HL-60/S4 (cell line): ENCODE results near the gene HAND2.

Source experiments
- in situ Hi-C: fragments of 300-500 bp; cut with MboI; formaldehyde crosslinking; loops from 2 replicates; pipeline ENCODE4 v1.14.3; 2022; ENCODE audit warnings: low sequenced_read_pairs

HAND2 gene

DNA sequence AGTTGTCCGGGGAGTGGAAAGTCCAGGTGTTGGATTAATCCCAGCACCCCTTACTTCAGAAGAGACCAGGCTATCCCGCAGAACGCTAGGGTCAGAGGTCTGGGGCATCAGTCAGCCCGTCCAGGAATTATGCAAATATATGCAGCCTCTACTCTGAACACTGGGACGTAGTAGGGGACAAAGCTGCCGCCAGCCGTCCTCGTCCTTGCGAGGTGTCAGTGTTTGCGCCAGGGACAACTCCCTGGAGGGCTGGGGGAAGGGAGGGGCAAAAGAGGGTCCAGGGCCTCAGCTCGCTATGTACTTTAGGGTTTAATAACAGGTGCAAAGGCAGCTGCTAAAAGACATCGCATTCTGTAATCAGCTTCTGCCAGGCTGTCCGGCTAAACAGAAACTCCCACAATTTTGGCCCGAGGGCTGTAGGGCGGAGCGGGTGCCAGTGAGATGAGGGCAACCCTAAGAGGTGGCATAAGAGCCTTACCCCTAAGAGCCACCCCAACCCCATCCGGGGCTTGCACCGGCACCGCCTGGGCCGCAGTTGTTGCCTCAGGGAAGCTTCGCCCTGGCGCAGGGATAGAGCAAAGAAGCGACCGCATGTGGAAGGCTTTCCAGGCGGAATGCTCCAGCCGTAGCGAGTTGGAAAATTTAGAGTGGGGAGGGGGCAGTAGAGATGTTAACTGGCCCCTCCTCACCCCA lies 8.4 kb downstream of the HAND2 start:
- in situ Hi-C loops = loop anchor here (25.0 kb wide), 1 partner anchor 616 kb away; no protein-coding TSS in a partner anchor

DNA sequence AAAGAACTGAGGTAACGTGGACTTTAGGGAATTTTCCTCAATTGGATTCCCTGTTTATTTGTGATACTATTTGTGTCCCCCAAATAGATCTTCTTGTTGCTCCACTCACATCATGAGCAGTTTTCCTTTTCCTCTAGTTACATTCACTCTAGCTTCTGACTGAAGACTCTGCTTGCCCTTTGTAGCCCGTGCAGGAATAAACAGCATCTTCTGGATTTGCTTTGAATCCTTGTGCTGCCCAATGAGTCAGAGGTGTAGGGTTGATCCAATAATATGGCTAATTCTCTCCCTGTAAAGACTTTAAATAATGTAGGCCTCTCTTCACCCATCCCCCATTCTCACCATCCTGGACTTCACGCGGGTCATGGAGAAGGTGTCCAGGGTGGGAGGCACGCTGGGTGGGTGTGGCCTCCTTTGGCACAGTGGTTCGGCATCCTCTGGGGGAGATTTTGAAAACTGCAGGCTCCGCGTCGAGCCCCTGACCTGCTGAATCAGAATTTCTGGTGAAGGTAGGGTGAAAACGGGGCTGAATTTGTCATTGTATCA lies 9.0 kb downstream of the HAND2 start:
- in situ Hi-C loops = loop anchor here (25.0 kb wide), 1 partner anchor 616 kb away; no protein-coding TSS in a partner anchor

DNA sequence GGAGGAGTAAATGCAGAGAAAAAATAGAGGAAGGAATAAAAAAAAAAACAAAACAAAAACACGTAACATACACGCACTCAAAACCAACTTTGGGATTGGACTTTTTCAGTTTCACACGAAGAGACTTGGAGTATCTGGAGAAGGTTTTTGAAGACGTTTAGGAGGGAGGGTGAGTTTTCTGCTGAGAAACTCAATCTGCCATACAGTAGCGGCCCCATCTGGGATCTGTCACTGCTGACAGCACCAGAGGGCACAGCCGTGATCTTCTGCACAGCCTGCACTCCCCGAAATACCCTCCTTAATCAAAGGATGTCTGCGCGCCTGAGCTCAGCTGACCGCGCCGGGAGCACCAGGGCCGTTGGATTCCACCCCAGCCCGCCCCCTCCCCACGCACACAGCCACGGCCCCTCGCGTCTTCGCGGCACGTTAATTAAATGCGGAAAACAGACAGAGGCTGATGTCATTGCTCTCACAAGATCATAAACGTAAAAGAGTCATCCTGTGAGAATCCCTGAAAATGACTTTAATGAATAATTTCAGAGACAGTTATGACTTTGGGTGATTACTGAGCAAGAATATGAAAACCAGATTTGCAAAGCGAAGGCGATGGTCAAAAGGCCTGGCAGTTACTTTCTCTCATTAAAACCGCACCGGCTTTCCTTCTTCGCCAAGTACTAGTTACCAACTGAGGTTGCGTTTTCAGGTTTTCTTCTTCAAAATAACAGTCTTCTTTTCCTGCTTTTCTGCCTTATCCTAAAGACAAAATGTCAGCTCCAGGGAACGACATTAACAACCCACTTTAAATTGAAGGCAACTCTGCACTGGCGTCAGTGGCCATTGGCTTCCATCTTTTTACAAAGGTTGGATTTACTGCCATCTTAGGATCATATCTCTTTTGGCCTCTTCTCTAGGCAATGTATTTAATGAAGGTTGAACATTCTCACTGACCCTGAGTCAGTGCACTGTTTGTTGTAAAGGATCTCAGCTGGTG lies 10.6 kb downstream of the HAND2 start:
- in situ Hi-C loops = loop anchor here (25.0 kb wide), 1 partner anchor 618 kb away; no protein-coding TSS in a partner anchor

DNA sequence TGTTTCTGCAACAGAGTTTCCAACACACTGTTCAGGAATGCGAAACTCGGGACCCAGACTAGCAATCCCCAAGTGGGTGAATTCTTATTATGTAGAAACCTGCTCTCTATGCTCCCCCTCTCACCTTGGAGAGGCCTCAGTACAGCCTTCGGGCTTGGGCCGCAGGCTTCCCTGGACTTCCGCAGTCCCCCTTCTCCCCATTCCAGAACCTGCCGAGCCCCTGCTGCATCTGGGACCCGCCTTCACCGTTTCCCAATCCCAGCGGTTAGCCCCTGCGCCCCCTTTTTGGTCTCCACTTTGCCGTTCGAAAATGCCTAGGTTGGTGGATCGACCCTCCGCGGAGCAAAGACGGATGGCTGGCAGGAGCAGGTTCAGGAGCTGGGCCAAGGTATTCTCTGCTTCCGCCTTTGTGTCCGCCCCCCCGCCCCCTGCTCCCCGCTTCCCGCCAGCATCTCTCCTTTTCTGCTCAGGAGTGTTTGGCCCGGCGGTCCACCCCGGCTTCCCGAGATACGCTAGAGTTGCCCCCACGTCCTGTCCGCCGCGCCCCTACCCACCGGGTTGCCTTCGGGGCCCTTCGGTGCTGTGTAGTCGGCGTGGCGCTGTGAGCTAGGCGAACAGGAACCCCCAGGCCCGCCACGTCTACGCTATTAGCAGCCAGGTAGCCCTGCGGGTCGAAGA lies 11.5 kb downstream of the HAND2 start:
- in situ Hi-C loops = loop anchor here (25.0 kb wide), 1 partner anchor 619 kb away; no protein-coding TSS in a partner anchor

DNA sequence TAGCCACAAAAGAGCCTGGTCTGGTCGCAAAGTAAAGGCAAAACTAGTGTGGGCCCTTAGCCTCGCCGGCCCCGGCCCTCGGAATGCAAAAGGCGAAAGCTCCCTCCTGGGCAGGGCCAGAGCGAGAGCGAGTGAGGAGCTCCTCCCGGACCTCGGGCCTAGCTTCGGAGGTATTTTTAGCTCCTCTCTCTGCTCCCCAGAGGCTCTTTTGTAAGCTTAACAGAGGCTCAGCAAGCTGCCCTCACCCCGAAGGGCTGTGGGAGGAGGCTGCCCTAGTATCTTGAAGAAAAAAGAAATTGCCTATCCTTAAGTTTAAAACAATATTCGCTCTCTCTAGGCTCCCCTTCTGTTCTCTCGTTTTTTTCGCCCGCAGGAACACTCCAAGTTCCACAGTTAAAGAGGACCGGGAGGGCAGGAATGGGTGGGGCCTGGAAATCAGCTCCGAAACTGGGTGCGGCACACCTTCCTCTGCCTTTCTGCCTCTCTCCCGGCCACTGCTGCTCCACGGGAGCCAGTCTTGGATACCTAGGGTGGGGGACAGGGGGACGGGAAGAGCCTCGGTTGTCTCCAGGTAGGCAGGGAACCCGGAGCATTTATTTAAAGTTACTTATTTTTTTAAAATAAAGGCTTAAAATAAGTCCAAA lies 12.1 kb downstream of the HAND2 start:
- in situ Hi-C loops = loop anchor here (25.0 kb wide), 1 partner anchor 619 kb away; no protein-coding TSS in a partner anchor

DNA sequence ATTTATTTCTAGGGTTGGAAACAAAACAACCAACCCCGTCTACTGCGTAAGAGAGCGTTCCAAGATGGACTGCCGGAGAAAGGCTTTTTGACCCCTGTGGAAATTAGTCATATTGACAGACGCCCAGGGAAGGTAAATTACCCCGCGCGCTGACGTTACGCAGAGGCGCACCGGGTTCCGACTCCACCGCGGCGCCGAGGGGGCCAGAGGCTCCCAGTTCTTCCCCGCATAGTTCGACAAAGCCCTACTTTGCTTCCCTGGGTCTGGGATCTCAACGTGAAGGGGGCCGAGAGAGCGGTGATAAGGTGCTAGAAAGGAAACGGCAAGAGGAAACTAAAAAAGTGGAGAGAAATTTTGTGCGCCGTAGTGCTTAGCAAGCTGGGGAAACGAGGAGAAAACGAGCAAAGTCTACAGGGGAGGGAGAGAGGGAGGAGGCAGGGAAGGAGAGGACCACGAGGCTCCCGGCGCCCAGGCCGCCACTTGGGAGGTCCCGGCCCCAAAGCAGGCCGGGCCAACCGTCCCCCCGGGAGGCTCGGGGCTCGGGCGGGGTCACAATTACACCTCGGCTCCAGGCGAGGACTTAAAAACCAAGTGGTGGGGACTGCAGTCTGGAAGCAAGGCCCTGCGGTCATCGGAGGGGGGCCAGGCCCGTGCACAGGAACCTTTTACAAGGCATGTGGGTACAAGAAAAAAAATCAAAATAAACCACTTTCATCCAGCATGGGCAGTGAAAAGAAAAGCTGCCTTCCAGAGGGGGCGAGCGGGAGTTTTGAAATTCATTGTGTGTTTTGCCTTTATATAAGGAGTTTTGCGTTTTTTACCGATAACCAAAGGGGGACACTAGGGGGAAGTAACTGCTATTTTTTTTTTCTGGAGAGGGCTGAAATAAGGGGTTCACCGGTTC lies 13.2 kb downstream of the HAND2 start:
- in situ Hi-C loops = loop anchor here (25.0 kb wide), 1 partner anchor 620 kb away; no protein-coding TSS in a partner anchor

DNA sequence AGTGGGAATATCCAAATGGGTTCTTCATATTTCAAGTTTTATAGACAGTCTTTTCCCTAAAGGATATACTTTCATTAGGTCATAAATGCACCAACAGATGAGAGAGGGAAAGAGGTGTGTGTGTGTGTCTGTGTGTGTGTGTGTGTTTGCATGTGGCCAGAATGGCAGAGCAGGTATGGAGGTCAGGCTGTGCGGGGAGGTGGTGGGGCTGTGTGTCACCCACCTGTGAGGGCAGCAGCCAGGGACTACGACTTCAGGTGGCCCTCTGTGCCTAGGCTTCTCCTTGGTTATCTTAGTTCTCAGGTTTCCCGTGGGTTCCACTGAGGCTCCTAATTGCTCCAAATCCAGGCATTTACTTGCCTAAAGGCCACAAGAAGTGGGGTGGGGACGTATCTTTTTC lies 14.6 kb downstream of the HAND2 start:
- in situ Hi-C loops = loop anchor here (25.0 kb wide), 1 partner anchor 622 kb away; no protein-coding TSS in a partner anchor

DNA sequence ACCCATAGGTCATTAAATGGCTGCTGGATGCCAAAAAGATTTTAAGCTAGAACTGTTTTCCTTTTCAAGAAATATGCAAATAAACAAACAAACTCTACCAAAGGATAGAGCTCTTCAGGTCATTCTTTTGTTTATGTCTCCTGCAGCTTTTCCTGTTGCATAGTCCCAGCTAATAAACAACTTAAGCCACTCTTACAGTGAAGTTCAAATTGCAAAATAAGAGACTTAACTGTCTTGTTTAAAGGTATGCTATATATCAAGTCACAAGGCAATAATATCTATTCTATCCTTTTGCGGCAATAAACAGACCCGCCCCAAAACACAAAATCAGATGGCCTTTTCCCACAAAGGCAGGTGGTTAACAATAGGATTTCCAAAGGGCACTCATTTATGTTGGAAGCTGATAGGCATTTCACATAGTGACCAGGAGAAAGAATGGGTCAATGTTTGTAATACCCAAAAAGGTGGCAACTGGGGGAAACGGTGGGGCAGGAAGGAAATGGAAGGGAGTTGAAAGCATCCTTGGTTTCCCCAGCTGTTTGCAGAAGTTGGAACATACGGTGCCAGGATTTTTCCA lies 15.3 kb downstream of the HAND2 start:
- in situ Hi-C loops = loop anchor here (25.0 kb wide), 1 partner anchor 623 kb away; no protein-coding TSS in a partner anchor

DNA sequence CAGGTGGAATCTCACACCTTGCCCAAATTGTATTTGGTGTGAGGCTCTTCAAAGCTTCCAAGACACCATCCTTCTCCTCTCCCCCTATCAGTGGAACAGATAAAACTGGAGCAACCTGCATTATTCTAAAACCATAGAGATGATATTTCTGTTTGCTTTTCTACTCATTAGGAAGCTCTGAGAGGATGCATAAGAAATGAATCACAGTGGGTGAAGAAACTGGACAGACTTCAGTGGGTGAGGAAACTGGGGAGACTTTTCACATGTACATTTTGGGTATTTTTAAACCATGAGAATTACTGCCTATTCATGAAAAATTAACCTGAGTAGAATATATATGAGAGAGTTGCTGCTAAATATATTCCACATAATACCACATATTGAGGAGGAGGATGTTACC lies 16.4 kb downstream of the HAND2 start:
- in situ Hi-C loops = loop anchor here (25.0 kb wide), 1 partner anchor 624 kb away; no protein-coding TSS in a partner anchor

DNA sequence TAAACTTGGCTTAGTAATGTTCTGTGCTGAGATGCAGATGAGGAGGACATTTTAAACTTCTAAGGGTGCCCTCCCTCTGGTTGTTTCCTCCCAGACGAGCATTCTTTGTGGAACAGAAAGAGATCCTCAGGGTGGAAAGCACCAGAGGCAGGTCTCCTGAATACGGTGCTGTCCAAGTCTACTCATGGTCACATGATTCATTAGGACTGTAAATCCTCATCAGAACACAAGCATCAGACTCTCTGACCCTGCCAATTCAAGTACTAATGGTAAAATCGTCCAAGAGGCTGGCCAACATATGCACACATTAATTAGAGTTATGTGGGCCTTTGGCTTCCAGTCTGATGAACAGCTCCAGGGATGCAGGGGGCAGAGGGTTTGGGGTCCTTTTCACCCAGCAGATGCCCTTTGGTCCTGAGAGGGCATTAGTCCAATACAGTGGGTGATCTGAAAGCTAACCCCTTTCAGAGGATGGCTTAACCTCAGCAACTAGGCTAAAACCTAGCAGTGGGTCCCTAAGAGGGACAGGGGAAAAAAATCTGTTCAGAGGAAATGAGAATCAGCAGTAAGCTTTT lies 18.2 kb downstream of the HAND2 start:
- in situ Hi-C loops = loop anchor here (25.0 kb wide), 1 partner anchor 625 kb away; no protein-coding TSS in a partner anchor

DNA sequence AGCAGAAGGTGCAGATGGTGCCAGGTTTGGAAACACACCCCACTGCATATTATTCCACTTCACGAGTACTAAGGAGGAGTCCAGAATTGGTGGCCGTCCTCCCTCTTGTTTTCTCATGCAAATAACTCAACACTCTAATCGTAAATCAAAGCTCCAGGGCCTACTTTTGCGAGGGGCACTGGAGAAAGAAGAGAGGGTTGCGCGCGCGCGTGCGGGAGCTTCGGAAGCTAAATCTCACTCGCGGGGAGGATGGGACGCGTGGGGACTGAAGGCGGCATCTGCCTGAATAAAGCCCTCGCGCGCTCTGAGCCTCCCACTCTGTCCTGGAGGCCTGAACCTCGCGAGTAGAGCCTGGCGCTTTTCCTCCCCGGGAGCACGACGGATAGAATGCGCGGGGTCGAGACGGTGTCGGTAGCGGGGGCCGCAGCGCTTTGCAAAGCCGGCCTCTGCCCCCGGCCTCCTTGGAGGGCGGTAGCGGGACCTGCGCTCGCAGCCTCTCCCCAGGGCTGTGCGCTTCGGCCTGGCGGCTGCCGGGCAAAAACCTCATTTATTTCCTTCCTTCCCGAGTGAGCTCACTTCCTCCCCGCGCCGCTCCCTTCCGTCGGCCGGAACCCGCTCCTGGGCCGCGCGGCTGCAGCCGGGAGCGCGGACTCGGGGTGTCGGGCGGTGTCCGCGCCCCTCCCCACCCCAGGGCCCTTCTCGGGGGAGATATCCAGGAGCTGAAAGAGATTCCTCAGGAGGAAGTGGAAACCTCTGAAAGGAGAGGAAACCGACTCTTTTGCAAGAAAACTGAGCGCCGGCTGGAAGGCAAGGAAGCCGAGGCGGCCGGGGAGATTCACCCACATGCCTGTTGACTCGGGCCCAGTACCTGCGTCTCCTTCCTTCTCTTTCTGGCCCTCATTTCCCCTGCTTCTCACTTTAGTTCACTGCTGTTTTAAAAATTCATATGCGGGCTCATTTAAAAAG lies 20.7 kb downstream of the HAND2 start:
- in situ Hi-C loops = loop anchor here (25.0 kb wide), 1 partner anchor 628 kb away; no protein-coding TSS in a partner anchor

DNA sequence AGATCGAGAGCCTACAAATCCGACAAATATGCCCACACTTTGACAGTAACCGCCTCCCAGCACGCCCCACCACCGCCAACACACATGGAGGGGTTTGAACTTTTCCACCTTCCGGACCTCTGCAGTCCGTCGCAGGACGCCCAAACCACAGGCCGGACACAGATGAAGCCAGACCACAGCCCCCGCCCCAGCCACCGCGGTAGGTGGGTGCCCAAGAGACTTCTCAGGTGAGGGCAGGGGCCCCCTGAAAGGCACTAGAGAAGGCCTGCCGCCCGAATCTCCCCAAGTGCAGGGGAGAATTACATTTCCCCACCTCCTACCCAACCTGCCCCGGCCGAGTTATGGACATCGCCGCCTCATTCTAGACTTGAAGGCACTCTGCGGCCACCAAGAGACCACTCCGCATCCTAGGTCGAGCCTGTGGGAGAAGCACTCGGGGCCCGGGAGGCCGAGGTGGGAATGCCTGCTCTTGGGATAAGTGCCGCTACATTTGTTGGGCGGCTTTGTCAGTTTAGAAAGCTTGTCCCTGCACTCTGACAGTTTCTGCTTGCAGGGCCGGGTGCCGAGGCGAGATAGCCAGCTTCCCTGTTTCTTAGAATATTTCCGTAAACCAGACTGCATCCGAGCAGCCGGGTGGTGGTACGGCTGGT lies 21.5 kb downstream of the HAND2 start:
- in situ Hi-C loops = loop anchor here (25.0 kb wide), 1 partner anchor 629 kb away; no protein-coding TSS in a partner anchor

DNA sequence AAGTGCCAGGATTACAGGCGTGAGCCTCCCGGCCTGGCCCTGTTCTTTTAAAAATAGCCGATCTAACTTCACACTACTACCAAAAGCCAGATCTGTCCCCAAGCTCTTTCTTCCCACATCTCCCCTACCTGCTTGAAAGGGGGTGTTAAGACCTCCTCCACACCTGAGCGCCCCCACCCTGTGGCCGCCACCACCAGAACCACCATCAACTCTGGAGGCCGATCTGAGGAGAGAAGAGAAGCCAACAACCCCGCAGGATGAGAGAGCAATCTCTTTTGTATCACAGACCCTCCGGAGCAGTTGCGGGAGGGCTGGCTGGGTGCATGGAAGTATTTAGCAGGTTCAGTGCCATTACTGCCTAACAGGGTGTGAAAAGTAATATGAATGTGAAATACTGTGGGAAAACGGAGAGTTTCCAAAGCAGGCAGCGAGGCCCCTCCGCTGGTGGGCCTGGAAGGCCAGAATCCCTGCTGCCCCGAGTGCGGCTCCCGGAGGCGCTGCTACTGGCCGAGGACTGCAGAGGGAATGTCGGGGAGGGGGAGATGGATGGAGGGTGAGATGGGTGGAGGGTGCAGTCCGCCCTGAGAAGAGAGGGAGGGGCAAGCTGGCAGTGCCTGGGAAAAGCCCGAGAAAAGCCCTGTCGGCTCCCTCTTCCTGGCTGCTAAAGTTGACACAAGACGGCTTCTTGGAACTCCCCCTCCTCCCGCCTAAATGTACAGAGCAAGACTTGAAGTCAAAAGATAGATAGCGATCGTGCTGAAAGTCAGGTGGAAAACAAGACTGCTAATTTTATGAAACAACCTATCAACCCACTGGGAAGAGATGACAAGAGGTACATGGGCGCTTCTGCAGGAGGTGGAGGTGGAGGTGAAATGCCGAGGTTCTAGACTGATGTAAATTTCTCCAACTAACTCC lies 22.3 kb downstream of the HAND2 start:
- in situ Hi-C loops = loop anchor here (25.0 kb wide), 1 partner anchor 630 kb away; no protein-coding TSS in a partner anchor

DNA sequence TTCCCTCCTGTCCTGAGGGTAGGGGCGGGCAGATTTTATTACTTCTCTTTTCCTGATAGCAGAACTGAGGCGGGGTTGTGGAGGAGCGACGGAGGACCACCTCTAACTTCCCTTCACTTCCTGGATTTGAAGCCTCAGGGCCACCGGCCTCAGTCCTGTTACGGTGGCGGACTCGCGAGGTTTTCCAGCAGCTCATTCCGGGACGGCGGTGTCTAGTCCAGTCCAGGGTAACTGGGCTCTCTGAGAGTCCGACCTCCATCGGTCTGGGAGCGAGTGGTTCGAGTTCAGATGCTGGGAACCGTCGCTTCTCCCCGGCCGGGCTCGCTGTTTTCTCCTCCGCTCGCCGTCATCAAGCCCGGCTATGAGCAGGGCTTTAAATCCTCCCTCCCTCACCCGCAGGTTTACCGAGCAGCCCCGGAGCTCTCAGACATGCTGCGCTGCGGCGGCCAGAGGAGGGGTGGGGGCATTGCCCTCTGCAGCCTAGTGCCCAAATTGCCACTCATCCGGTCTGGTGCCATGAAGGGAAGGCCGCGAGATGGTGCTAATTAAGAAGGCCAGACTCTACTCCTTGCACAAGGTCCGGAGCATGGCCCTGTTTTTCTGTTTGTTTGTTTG lies 23.3 kb downstream of the HAND2 start:
- in situ Hi-C loops = loop anchor here (25.0 kb wide), 1 partner anchor 631 kb away; no protein-coding TSS in a partner anchor
